ENCODE measurements around the gene IFRD2. TPM values are rescaled to one million over a fixed set of nuclear protein-coding genes. Genes with fewer than 3 reads are reported as not detected.
"Not testable (repeated sequence)": the region's sequence is repeated elsewhere in the genome, so short reads cannot be mapped to it uniquely, and the experiment has no call there.

Gene IFRD2
- total and polyA plus RNA-seq, 9 of the 15 experiments (the other 6 are each of a cell fraction or from before 2014, with no cell fraction given) = 30.5 to 115 (median 52.8) TPM

DNA sequence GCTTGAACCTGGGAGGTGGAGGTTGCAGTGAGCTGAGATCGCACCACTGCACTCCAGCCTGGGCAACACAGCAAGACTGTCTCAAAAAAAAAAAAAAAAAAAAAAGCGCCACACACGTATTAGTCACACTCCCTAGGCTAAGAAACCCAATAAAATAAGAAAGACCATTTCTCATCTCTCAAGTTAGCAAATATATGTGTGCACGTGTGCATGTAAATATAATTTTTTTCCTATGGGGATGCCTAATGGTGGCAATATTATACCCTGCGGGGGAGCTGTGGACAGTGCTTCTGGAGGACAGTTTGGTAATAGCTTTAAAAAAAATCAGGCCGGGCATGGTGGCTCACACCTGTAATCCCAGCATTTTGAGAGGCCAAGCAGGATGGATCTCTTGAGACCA, 8.1 kb downstream of the IFRD2 start:
- H4K20me1 ChIP-seq (replicated peaks; ENCODE audit: control insufficient read depth, insufficient read depth, low read length); H3K27ac ChIP-seq (ENCODE audit: extremely low read depth, low read depth, low read length); H3K4me3 ChIP-seq; CTCF ChIA-PET (ENCODE audit: low intra/inter-chr PET ratio); H3K4me2 ChIP-seq (ENCODE audit: insufficient read depth, low read length); BruUV-seq (replicated peaks); H3K9me3 ChIP-seq (replicated peaks; ENCODE audit: control insufficient read depth, insufficient read depth, low read depth, low read length); DNase-seq (ENCODE audit: extremely low read depth in 1 of 4, low spot score in 3 of 4); H3K9ac ChIP-seq (ENCODE audit: insufficient read depth in 1 of 2, low read depth in 2 of 2, low read length in 2 of 2); ATAC-seq; H3K79me2 ChIP-seq (ENCODE audit: control insufficient read depth, insufficient read depth, low read length); H3K27me3 ChIP-seq (ENCODE audit: control insufficient read depth in 2 of 2, insufficient read depth in 2 of 2, low read length in 2 of 2); in situ Hi-C loops (cut with MboI); H2AFZ ChIP-seq (ENCODE audit: low read depth, low read length); FAIRE-seq; intact Hi-C loops (cut with micrococcal nuclease); H3K9me1 ChIP-seq (ENCODE audit: control insufficient read depth, insufficient read depth, low read length): not testable (repeated sequence)
- POLR2A ChIA-PET = interaction anchor here (0.6 to 1.2 kb wide), 6 partner anchors 8 to 426 kb away, joined by 3 to 6 read pairs (median 4); partner anchors contain the start of genes IFRD2 and SEMA3B
- Histone ChIP-seq H3K36me3 (ENCODE audit: control insufficient read depth, insufficient read depth, low read length) (peaks cover 32% of the 10 kb centered on the region; the same call in 2 of the 3 replicates), H3K4me1 (replicated peaks in 1 of 2; ENCODE audit: control insufficient read depth in 2 of 2, insufficient read depth in 2 of 2, low read length in 2 of 2) (peaks cover 0 to 13% of the 10 kb centered on the region in 2 experiments; a peak in 2 of 5 replicates)
- 54% methylated on average over 3 of the region's 6 CpGs for WGBS (ENCODE audit: insufficient coverage, low coverage, missing lambda C conversion rate)

DNA sequence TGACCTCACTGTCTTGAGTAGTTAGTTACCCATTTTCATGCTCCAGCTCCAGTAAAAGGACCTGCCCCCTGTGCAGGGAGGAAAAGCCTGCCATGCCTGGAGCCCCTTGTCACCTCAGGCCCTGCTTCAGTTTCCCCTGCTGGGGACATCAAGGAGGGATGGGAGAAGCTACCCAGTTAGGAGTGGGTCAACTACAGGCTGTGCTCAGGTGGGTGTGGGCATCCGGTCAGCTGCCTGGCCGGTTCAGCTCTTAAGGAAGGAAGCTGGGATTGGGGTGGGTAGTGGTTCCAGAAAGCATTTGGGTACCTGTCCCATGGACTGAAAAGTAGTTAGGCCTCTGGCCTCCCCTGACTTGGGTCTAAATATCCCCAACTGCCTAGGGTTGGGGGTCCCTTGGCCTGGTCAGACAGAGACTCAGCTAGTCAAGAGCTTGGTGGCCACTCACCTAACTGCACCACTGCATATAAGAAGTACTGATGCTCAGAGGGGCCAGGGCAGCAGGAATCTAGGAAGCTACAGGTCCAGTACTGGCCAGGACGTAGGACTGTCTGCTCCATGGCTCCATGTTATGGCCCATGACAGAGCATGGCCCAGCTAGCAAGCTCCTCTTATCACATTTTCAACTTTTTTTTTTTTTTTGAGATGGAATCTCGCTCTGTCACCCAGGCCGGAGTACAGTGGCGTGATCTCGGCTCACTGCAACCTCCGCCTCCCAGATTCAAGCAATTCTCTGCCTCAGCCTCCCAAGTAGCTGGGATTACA, 12.8 kb downstream of the IFRD2 start:
- intact Hi-C loops (cut with micrococcal nuclease) = no loop called here
- H3K36me3 ChIP-seq (ENCODE audit: control insufficient read depth, insufficient read depth, low read length) = no peaks in the 10 kb centered on the region
- BruUV-seq (replicated peaks) = no TSS peak

More for the DNA sequence above, 12.8 kb downstream of the IFRD2 start:
- no peak overlapping the region for H3K27ac ChIP-seq (ENCODE audit: extremely low read depth, low read depth, low read length)
- in situ Hi-C loops (cut with MboI) = no loop called here
- no peaks in the 10 kb centered on the region for H3K9me1 ChIP-seq (ENCODE audit: control insufficient read depth, insufficient read depth, low read length)
- no peak overlapping the region for H3K4me3 ChIP-seq
- H3K9ac ChIP-seq (ENCODE audit: insufficient read depth in 1 of 2, low read depth in 2 of 2, low read length in 2 of 2) = no peak overlapping the region; a peak in 1 of 4 replicates
- no peak overlapping the region for H3K4me2 ChIP-seq (ENCODE audit: insufficient read depth, low read length)
- H3K79me2 ChIP-seq (ENCODE audit: control insufficient read depth, insufficient read depth, low read length) = no peaks in the 10 kb centered on the region
- peak; percentile 56 for TF ChIP-seq ZNF384 (IDR thresholded peaks at IDR 0.05; ENCODE audit: low read depth, low read length)
- TF ChIP-seq DMBX1 (CRISPR knock-in tag; IDR thresholded peaks at IDR 0.05; ENCODE audit: borderline replicate concordance) = no peak
- peak overlapping the region; percentile 20; the same call in 1 of the 2 replicates for H2AFZ ChIP-seq (ENCODE audit: low read depth, low read length)
- ChIA-PET CTCF (ENCODE audit: low intra/inter-chr PET ratio) (interaction anchor here (0.7 kb wide), 1 partner anchor 31 kb away, joined by 4 read pairs; no protein-coding TSS in a partner anchor), POLR2A (interaction anchor here (0.6 to 1.7 kb wide), 5 partner anchors 12 to 49 kb away, joined by 3 to 8 read pairs (median 3); partner anchors contain the start of genes HYAL3, IFRD2, NAA80 and TUSC2)
- DNase-seq (ENCODE audit: extremely low read depth in 1 of 4, low spot score in 3 of 4) = no peak
- H3K9me3 ChIP-seq (replicated peaks; ENCODE audit: control insufficient read depth, insufficient read depth, low read depth, low read length) = no peaks in the 10 kb centered on the region
- H3K27me3 ChIP-seq (ENCODE audit: control insufficient read depth in 2 of 2, insufficient read depth in 2 of 2, low read length in 2 of 2) = no peaks in the 10 kb centered on the region
- FAIRE-seq = no peak
- WGBS (ENCODE audit: insufficient coverage, low coverage, missing lambda C conversion rate) = 62% methylated on average over 2 of the region's 8 CpGs
- no peaks in the 10 kb centered on the region for H4K20me1 ChIP-seq (replicated peaks; ENCODE audit: control insufficient read depth, insufficient read depth, low read length)
- ATAC-seq = peak; percentile 54
- peaks cover 0 to 17% of the 10 kb centered on the region in 2 experiments; a peak in 2 of 5 replicates for H3K4me1 ChIP-seq (replicated peaks in 1 of 2; ENCODE audit: control insufficient read depth in 2 of 2, insufficient read depth in 2 of 2, low read length in 2 of 2)
